OCI-LY3 (cell line): Measurements from ENCODE around the gene NASP.

Experiments used
- H2AFZ ChIP-seq: fragments of 200-600, 300-600 bp; shearing (Covaris generic); 2 replicates; pipeline ENCODE4 v1.6.0; 2014; ENCODE audit warnings: antibody characterized with exemption, low read depth, low read length
- H3K27ac ChIP-seq: fragments of 200-600, 300-600 bp; sonication (generic); 2 replicates; pipeline ENCODE4 v1.5.1; 2014; ENCODE audit warnings: mild to moderate bottlenecking, low read length, moderate library complexity, mixed read lengths
- H3K27me3 ChIP-seq: fragments of 200-600, 300-600 bp; sonication (generic); 2 replicates; pipeline ENCODE4 v1.6.1; 2014; ENCODE audit warnings: low read depth, low read length, mixed read lengths
- H3K36me3 ChIP-seq: fragments of 200-600, 300-600 bp; sonication (generic); replicated peaks from 2 replicates; pipeline ENCODE3; 2014; ENCODE audit warnings: low read depth, low read length, mixed read lengths
- H3K4me1 ChIP-seq: fragments of 300-600, 200-600 bp; sonication (generic); 2 replicates; pipeline ENCODE4 v1.6.1; 2014; ENCODE audit warnings: low read length, mixed read lengths
- H3K4me2 ChIP-seq: fragments of 200-600, 300-600 bp; sonication (generic); 2 replicates; pipeline ENCODE4 v1.6.1; 2014; ENCODE audit warnings: low read length, mixed read lengths
- H3K4me3 ChIP-seq: fragments of 300-600, 200-600 bp; sonication (generic); 2 replicates; pipeline ENCODE4 v1.5.1; 2014; ENCODE audit warnings: antibody characterized with exemption, mild to moderate bottlenecking, low read length, moderate library complexity
- H3K79me2 ChIP-seq: fragments of 300-600, 200-600 bp; shearing (Covaris generic); 2 replicates; pipeline ENCODE4 v1.6.1; 2014; ENCODE audit warnings: mild to moderate bottlenecking, low read length, mixed read lengths
- H3K9ac ChIP-seq: fragments of 300-600, 200-600 bp; shearing (Covaris generic); 2 replicates; pipeline ENCODE4 v1.6.0; 2014; ENCODE audit warnings: mild to moderate bottlenecking, low read length, moderate library complexity
- H3K9me3 ChIP-seq: fragments of 200-600, 300-600 bp; shearing (Covaris generic); 2 replicates; pipeline ENCODE4 v1.6.1; 2014; ENCODE audit warnings: low read length, mixed read lengths; ENCODE audit not compliant: insufficient read depth
- H4K20me1 ChIP-seq: fragments of 200-600, 300-600 bp; sonication (generic); 2 replicates; pipeline ENCODE4 v1.6.1; 2016; ENCODE audit warnings: low read length, mixed read lengths; ENCODE audit not compliant: insufficient read depth
- CTCF ChIP-seq: fragments of 200-600, 300-600 bp; sonication (generic); IDR thresholded peaks from 2 replicates; pipeline ENCODE4 v1.5.1; 2014; ENCODE audit warnings: antibody characterized with exemption, low read length, low read depth
- EZH2phosphoT487 ChIP-seq: fragments of 200-600 bp; shearing (Covaris generic); IDR thresholded peaks from 2 replicates; pipeline ENCODE4 v1.6.1; 2018; ENCODE audit warnings: antibody characterized with exemption, mixed run types, low read depth

Gene NASP

DNA sequence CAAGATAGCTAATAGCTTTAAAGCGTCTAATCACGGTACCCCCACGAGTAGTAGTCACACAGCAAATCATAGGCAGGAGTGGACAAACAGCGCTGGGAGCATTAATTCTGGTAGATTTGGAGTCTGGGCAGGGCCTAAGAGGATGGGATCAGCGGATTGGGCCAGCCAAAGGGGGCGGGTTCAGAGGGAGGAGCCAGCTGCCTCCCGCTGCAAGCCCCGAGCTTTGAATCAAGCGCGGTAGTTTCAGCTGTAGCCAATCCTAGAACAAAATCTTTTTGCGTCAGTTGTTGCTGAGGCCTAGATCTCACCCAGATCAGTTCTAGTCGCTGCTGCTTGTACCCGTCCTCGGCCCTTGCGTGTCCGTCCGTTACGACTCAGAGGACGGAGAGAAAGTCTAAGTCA, 576 bp upstream of the NASP start:
- peak overlapping the region; percentile 77 for H3K27ac ChIP-seq
- peaks cover 27% of the 10 kb centered on the region for H3K4me1 ChIP-seq
- H3K27me3 ChIP-seq = no peaks in the 10 kb centered on the region
- H2AFZ ChIP-seq = peak overlapping the region; percentile 93
- H4K20me1 ChIP-seq = peaks cover 33% of the 10 kb centered on the region
- no peaks in the 10 kb centered on the region for H3K9me3 ChIP-seq
- peaks cover 44% of the 10 kb centered on the region for H3K79me2 ChIP-seq
- peak overlapping the region; percentile 79 for H3K4me2 ChIP-seq
- H3K36me3 ChIP-seq = peaks cover 8% of the 10 kb centered on the region
- H3K9ac ChIP-seq = peak overlapping the region; percentile 92
- no peak for TF ChIP-seq EZH2phosphoT487
- TF ChIP-seq CTCF = no peak
- H3K4me3 ChIP-seq = peak overlapping the region; percentile 93

DNA sequence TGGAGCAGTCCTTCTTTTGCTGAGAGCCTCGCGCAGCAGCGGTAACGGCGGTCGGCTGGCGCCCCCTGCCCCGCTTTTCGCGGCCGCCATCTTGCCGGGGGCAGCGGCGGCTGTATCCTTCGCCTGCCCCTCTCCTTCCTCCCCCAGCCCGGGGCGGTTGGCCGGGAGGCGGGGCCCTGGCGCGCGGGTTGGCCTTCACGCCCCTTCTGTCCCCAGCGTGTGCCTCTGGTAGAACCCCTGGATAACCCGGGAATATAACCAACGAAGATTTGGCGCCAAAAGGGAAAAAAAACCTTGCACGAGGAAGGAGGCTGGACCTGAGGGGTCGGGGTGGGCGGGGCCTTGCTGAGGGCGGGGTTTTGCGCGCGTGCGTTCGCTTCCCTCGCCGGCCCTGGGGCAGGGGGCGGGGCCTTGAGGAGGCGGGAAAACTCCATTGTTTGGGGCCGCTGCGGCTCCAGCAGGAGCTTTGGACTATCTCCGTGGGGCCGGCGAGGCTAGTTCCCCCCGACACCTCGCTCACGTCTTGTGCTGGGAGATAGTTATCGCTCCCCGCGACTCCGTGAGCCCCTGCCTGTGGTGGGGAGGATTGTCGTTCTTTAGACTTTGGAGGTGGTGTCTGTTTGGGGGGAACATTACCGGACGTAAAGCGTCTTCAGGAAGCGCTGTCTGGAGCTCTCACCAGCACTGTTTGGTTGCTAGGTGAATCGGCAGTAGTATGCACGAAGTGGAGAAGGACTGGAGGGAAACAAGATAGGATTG, 689 bp downstream of the NASP start:
- H3K4me2 ChIP-seq = peak overlapping the region; percentile 96
- no peak overlapping the region for H2AFZ ChIP-seq
- peaks cover 27% of the 10 kb centered on the region for H3K4me1 ChIP-seq
- H3K36me3 ChIP-seq = peaks cover 14% of the 10 kb centered on the region
- H3K4me3 ChIP-seq = peak overlapping the region; percentile 93
- TF ChIP-seq CTCF (no peak), EZH2phosphoT487 (no peak)
- H3K79me2 ChIP-seq = peaks cover 56% of the 10 kb centered on the region
- peak overlapping the region; percentile 77 for H3K27ac ChIP-seq
- peak overlapping the region; percentile 92 for H3K9ac ChIP-seq
- no peaks in the 10 kb centered on the region for H3K9me3 ChIP-seq
- no peaks in the 10 kb centered on the region for H3K27me3 ChIP-seq
- peaks cover 44% of the 10 kb centered on the region for H4K20me1 ChIP-seq

DNA sequence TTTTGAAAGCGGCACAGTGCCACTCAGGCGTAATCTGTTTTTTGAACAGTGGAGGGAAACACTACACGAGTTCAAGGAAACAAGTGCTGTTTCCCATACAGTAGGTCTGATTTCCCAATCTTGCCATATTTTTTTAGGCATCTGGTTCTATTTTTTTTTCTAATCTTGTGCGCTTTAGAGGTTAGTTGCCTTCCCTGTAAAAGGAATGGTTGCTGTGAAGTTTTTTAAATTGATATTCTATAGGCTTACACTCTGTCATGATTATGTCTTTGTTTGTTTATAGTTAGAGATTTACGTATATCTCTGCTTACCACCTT, 1.2 kb downstream of the NASP start:
- peak overlapping the region; percentile 93 for H3K4me3 ChIP-seq
- peaks cover 14% of the 10 kb centered on the region for H3K36me3 ChIP-seq
- H4K20me1 ChIP-seq = peaks cover 50% of the 10 kb centered on the region
- H3K79me2 ChIP-seq = peaks cover 62% of the 10 kb centered on the region
- H3K4me2 ChIP-seq = peak overlapping the region; percentile 96
- peaks cover 27% of the 10 kb centered on the region for H3K4me1 ChIP-seq
- H2AFZ ChIP-seq = no peak overlapping the region
- TF ChIP-seq CTCF = no peak
- TF ChIP-seq EZH2phosphoT487 = no peak
- H3K27ac ChIP-seq = 0 out of 2 replicates have a peak overlapping the region, but pooled peaks have one; percentile 14
- no peaks in the 10 kb centered on the region for H3K9me3 ChIP-seq
- H3K9ac ChIP-seq = peak overlapping the region; percentile 92
- H3K27me3 ChIP-seq = no peaks in the 10 kb centered on the region

DNA sequence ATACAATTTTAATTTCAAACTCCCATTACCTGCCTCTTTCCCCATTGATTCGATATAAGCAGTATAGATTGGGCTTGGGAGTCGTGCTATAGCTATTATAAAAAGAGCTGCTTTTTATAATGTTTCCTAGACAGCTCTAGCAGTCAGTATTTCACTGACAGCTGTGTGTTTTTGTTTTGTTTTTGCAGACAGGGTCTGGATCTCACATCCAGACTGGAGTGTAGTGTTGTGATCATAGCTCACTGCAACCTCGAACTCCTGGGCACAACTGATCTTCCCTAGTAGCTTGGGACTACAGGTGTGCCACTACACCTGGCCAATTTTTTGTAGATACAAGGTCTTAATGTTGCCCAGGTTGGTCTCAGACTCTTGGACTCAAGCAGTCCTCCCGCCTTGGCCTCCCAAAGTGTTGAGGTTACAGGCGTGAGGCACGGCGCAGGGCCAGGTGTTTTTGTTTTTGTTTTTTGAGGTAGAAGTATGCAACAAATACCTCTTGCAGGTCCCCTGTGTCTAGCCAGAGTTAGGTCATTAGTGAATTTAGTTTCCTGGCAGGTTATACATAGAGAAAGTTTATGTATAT, 1.7 kb downstream of the NASP start:
- Histone ChIP-seq H2AFZ (no peak overlapping the region), H3K4me3 (peak overlapping the region; percentile 93), H3K9ac (peak overlapping the region; percentile 92), H3K79me2 (peaks cover 67% of the 10 kb centered on the region), H4K20me1 (peaks cover 55% of the 10 kb centered on the region), H3K36me3 (peaks cover 14% of the 10 kb centered on the region), H3K27ac (no peak overlapping the region), H3K4me2 (peak overlapping the region; percentile 96), H3K9me3 (no peaks in the 10 kb centered on the region), H3K4me1 (peaks cover 27% of the 10 kb centered on the region), H3K27me3 (no peaks in the 10 kb centered on the region)
- no peak for TF ChIP-seq EZH2phosphoT487
- no peak for TF ChIP-seq CTCF
